Raji (cell line): ENCODE measurements around the gene CLEC2A.

Experiments
- POLR2A ChIP-seq: IDR thresholded peaks from 2 replicates; pipeline ENCODE4 v1.6.1; 2011; ENCODE audit warnings: low read depth, low read length, control low read depth; ENCODE audit not compliant: insufficient read depth

Gene CLEC2A

DNA sequence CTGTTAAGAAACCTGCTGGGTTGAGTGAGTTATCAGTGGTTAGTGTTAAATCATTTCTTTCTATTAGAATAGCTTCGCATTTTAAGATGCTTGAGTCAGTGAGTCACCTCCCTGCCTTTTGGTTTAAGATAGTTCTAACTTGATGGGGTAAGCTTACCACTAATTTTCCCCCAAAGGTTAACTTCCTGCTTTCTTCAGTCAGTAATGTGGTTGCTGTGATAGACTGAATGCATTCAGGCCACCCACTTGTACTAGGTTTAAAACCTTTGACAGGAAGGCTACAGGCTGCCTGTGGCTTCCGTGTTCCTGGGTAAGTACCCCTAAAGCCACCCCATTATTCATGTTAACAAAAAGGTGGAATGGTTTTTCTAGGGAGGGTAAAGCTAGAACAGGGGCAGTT is 25.3 kb downstream of the CLEC2A start:
- TF ChIP-seq POLR2A = no peak

- TF ChIP-seq POLR2A = no peak
These were observed 29.5 kb downstream of the CLEC2A start for GRCh38 chr12:9902539-9903228.

- TF ChIP-seq POLR2A = no peak
These were observed 31.2 kb downstream of the CLEC2A start for GRCh38 chr12:9900930-9901329.

DNA sequence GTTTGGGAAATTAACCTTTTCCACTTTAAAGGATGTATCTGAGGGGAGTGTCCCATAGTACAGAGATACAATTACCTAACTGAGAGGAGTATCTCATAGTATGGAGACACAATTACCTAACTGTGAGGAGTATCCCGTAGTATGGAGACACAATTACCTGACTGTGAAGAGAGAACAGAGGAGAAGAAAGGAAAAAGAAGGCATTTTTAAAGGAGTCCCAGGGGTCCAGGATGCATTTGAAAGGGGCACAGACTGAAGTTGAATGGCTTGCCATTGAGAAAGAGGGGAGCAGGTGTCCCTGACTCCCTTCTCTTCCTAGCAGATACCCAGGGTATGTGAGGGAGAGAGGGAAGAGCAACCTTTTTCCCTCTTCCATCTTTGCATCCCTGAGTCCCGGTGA is 33.0 kb downstream of the CLEC2A start:
- no peak for TF ChIP-seq POLR2A

DNA sequence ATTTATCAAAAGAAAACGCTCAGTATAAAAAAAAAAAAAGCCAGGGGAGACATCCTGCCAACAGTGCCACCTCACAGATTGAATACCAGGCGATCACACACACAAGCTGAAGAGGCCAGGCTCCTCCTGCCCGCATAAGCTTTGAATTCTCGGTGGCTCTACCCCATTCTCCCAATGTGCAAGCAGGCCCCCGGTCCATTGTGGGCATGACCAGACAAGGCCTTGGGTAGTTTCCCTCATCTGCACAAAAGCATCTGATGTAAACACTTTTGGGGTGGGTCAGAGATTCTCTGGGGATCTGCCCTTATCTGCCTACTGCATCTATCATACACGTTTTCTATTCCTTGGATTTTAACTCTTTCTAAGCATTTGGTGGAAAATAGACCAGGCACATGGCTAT is 34.6 kb downstream of the CLEC2A start:
- no peak for TF ChIP-seq POLR2A

DNA sequence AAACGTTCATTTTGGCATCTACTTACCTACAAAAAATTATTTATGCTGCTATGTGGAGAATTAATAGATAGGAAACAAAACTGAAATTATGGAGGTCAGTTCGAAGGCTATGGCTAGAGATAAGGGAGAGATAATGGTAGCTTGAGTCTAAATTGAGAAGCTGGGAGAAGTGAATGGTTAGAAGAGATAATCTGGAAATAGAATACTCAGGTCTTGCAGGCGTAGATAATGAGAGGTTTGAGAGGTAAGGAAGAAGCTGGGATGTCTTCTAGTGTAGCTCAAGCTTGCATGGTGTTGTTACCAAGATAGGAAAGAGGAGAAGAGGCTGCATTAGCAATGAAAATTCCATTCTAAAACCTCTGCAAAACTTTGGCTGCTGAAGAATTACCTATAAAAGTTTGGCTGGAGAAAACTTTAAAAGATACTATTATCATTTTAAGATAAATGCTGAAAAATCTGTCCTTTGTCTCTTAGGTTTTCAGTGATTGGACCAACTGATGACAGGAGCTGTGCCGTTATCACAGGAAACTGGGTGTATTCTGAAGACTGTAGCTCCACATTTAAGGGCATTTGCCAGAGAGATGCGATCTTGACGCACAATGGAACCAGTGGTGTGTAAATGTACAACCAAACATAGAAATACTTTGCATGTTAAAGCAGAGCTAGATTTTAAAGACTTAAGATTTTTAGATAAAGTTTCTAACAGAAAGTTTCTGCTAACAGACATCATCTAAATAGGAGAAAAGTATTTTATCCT is 36.8 kb downstream of the CLEC2A start:
- no peak for TF ChIP-seq POLR2A

DNA sequence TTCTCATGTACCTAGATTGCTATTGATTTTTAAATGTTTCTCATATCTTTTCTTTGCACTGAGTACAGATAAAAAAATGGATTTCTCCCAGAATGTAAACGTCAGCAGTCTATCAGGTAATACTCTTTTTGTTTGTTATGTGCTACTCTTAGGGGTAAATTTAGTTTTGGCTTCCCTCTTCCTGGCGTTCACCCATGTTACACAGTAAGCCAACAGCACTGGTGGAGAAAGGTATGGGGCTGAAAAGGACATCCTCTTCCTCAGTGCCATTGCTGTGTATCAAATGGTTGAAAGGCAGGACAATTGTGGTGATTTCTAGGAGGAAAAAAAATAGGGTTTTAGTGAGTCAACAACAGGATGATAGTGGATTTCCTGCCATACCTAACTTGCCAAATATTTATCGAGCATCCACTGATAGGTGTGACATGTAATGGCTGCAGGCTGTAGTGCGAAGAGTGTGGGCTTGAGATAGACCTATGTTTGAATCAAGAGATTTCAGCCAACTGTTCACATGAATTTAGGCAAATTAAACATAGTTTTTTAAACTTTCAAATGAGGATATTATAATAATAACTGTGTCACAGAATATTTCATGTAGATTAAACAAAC is 43.4 kb downstream of the CLEC2A start:
- TF ChIP-seq POLR2A = no peak

- TF ChIP-seq POLR2A = no peak
These were observed 49.0 kb downstream of the CLEC2A start for GRCh38 chr12:9883175-9883574.

- TF ChIP-seq POLR2A = no peak
These were observed 50.2 kb downstream of the CLEC2A start for GRCh38 chr12:9881988-9882387.

- TF ChIP-seq POLR2A = no peak
These were observed 50.9 kb downstream of the CLEC2A start, which contains the start of gene KLRF2 for GRCh38 chr12:9881246-9881645. Gene KLRF2 (plus strand): TSS chr12:9881489. CDS start chr12:9881596, 107 bp downstream.

GRCh38 chr12:9880532-9881078 is 51.6 kb downstream of the CLEC2A start:
- TF ChIP-seq POLR2A = no peak

DNA sequence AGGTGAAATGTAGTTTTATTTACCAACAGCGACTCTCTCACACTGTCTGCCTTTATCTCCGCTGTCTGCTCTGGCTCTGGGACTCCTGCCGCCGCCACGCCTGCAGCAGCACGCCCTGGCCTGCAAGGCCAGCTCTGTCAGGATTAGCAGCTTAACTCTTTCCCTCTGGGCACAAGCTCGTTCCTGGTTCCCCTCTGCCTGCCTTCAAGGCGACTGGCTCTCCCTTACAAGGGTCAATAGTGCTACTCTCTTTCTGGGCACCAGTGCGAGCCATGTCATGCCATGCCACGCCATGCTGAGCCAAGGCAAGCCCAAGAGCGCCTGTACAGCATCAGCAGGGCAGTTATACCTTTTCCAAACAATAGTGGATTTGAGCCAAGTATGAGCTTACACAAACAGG is 59.4 kb downstream of the CLEC2A start:
- TF ChIP-seq POLR2A = no peak

GRCh38 chr12:9872162-9872561 is 60.0 kb downstream of the CLEC2A start:
- no peak for TF ChIP-seq POLR2A

GRCh38 chr12:9870286-9870866 is 61.8 kb downstream of the CLEC2A start:
- no peak for TF ChIP-seq POLR2A
